Activated T-helper 2 cell treated with anti-CD3 and anti-CD28 coated beads, Interferon-gamma antibody, Interleukin-2, Interleukin-4, amounts not matched to agents 10 μg/mL and 5 μg/mL and 100 μg/mL, durations not matched to agents 14 hours and 24 hours and 36 hours (primary cell): ENCODE measurements around the gene EN2. TPM values are rescaled to one million over a fixed set of nuclear protein-coding genes. Genes with fewer than 3 reads are reported as not detected.
A peak's percentile ranks its signal among the peaks of the same experiment; 100 is the strongest.

Experiments used
- DNase-seq: peaks from one replicate; pipeline ENCODE4 v3.0.0; 2021; ENCODE audit warnings: low spot score
- H3K27ac Mint-ChIP-seq: one replicate; pipeline ENCODE4 v1.8.0; 2021; ENCODE audit warnings: mixed read lengths
- H3K27me3 Mint-ChIP-seq: one replicate; pipeline ENCODE4 v1.8.0; 2021; ENCODE audit warnings: low read depth, mixed read lengths
- H3K36me3 Mint-ChIP-seq: one replicate; pipeline ENCODE4 v1.8.0; 2021; ENCODE audit warnings: low read depth, mixed read lengths
- H3K4me1 Mint-ChIP-seq: one replicate; pipeline ENCODE4 v1.8.0; 2021; ENCODE audit warnings: low read depth, mixed read lengths
- H3K4me3 Mint-ChIP-seq: one replicate; pipeline ENCODE4 v1.8.0; 2021; ENCODE audit warnings: low read depth, mild to moderate bottlenecking, moderate library complexity, mixed read lengths
- H3K9me3 Mint-ChIP-seq: one replicate; pipeline ENCODE4 v1.8.0; 2021; ENCODE audit warnings: mixed read lengths
- intact Hi-C: fragments of 100-400 bp; cut with micrococcal nuclease; formaldehyde crosslinking; loops from one replicate; pipeline ENCODE4 v1.15.1; 2023
- total RNA-seq: library from RNA; stranded (reverse); gene quantifications from 2 replicates; pipeline ENCODE4 v1.2.3, GENCODE V29; 2022

EN2 gene
- total RNA-seq, 1 donor from 2014 or later, result not detected

- H3K4me3 Mint-ChIP-seq, result no peak overlapping the region
- no peak for DNase-seq
Measured at GRCh38 chr7:155508376-155509358, 50.7 kb downstream of the EN2 start.

GRCh38 chr7:155509359-155509724, 51.4 kb downstream of the EN2 start:
- intact Hi-C loops, result loop anchor here (2.0 kb wide), 3 partner anchors 55 to 1495 kb away; no protein-coding TSS in a partner anchor
- Mint-ChIP-seq H3K4me3 (peak overlapping the region; percentile 22), H3K36me3 (no peaks in the 10 kb centered on the region), H3K27me3 (peaks cover 84% of the 10 kb centered on the region), H3K4me1 (peaks cover 16% of the 10 kb centered on the region), H3K27ac (peak overlapping the region; percentile 69), H3K9me3 (no peaks in the 10 kb centered on the region)
- DNase-seq, result no peak

More at GRCh38 chr7:155508376-155509358, 50.7 kb downstream of the EN2 start:
- intact Hi-C loops, result loop anchor here (1.0 to 2.0 kb wide), 4 partner anchors 39 to 1496 kb away; no protein-coding TSS in a partner anchor
- no peaks in the 10 kb centered on the region for H3K36me3 Mint-ChIP-seq
- no peaks in the 10 kb centered on the region for H3K9me3 Mint-ChIP-seq
- H3K27me3 Mint-ChIP-seq, result peaks cover 86% of the 10 kb centered on the region
- peak overlapping the region; percentile 50 for H3K27ac Mint-ChIP-seq
- peaks cover 16% of the 10 kb centered on the region for H3K4me1 Mint-ChIP-seq

- DNase-seq, result no peak
- Mint-ChIP-seq H3K27ac (no peak overlapping the region), H3K27me3 (peaks cover 80% of the 10 kb centered on the region), H3K9me3 (no peaks in the 10 kb centered on the region), H3K4me3 (peak overlapping the region; percentile 47), H3K36me3 (no peaks in the 10 kb centered on the region), H3K4me1 (peaks cover 16% of the 10 kb centered on the region)
- intact Hi-C loops, result loop anchor here (2.0 kb wide), 4 partner anchors 55 to 1495 kb away; no protein-coding TSS in a partner anchor
Measured at GRCh38 chr7:155509725-155510551, 52.0 kb downstream of the EN2 start.

GRCh38 chr7:155510975-155511701, 53.2 kb downstream of the EN2 start:
- intact Hi-C loops, result loop anchor here (1.0 to 2.0 kb wide), 2 partner anchors 22 to 294 kb away; no protein-coding TSS in a partner anchor
- Mint-ChIP-seq H3K9me3 (no peaks in the 10 kb centered on the region), H3K27me3 (peaks cover 72% of the 10 kb centered on the region), H3K4me1 (peaks cover 16% of the 10 kb centered on the region), H3K27ac (no peak overlapping the region), H3K4me3 (no peak overlapping the region), H3K36me3 (no peaks in the 10 kb centered on the region)
- no peak for DNase-seq

GRCh38 chr7:155511702-155511996, 53.7 kb downstream of the EN2 start:
- DNase-seq, result no peak
- Mint-ChIP-seq H3K27ac (no peak overlapping the region), H3K27me3 (peaks cover 68% of the 10 kb centered on the region), H3K9me3 (no peaks in the 10 kb centered on the region), H3K4me3 (no peak overlapping the region), H3K36me3 (no peaks in the 10 kb centered on the region), H3K4me1 (peaks cover 15% of the 10 kb centered on the region)
- intact Hi-C loops, result loop anchor here (1.0 to 2.0 kb wide), 2 partner anchors 22 to 293 kb away; no protein-coding TSS in a partner anchor

GRCh38 chr7:155512246-155512887, 54.4 kb downstream of the EN2 start:
- no peak overlapping the region for H3K27ac Mint-ChIP-seq
- no peaks in the 10 kb centered on the region for H3K36me3 Mint-ChIP-seq
- peaks cover 9% of the 10 kb centered on the region for H3K4me1 Mint-ChIP-seq
- intact Hi-C loops, result no loop called here
- H3K27me3 Mint-ChIP-seq, result peaks cover 64% of the 10 kb centered on the region
- no peak overlapping the region for H3K4me3 Mint-ChIP-seq
- DNase-seq, result no peak
- H3K9me3 Mint-ChIP-seq, result no peaks in the 10 kb centered on the region

GRCh38 chr7:155513543-155514285, 55.8 kb downstream of the EN2 start:
- H3K9me3 Mint-ChIP-seq, result no peaks in the 10 kb centered on the region
- intact Hi-C loops, result no loop called here
- H3K4me1 Mint-ChIP-seq, result peaks cover 6% of the 10 kb centered on the region
- no peak overlapping the region for H3K27ac Mint-ChIP-seq
- peaks cover 58% of the 10 kb centered on the region for H3K27me3 Mint-ChIP-seq
- no peak for DNase-seq
- H3K36me3 Mint-ChIP-seq, result no peaks in the 10 kb centered on the region
- no peak overlapping the region for H3K4me3 Mint-ChIP-seq

GRCh38 chr7:155514296-155514695, 56.4 kb downstream of the EN2 start:
- Mint-ChIP-seq H3K36me3 (no peaks in the 10 kb centered on the region), H3K27ac (no peak overlapping the region), H3K4me3 (no peak overlapping the region), H3K27me3 (peaks cover 53% of the 10 kb centered on the region), H3K9me3 (no peaks in the 10 kb centered on the region), H3K4me1 (peaks cover 2% of the 10 kb centered on the region)
- DNase-seq, result no peak
- intact Hi-C loops, result no loop called here

Other genes starting within 250 kb of the EN2 start
- gene INSIG1, start 160.3 kb upstream of the EN2 start, total RNA-seq, result 197 and 198 TPM in 2 replicates
- gene CNPY1, start 88.4 kb downstream of the EN2 start, total RNA-seq, result not detected in 2 replicates
- gene RBM33, start 186.5 kb downstream of the EN2 start, total RNA-seq, result 79.8 and 80.3 TPM in 2 replicates